Panc1 (cell line): ENCODE data around the gene SERPINB2. TPM values are rescaled to one million over a fixed set of nuclear protein-coding genes. Genes with fewer than 3 reads are reported as not detected.

ENCODE experiments used
- ATAC-seq: fragments of 200-7000 bp; cut with Tn5 transposase; 2 replicates; pipeline ENCODE4 v1.9.1; 2020; ENCODE audit warnings: mild to moderate bottlenecking, moderate library complexity
- BruUV-seq: library from RNA; stranded (reverse); fragments of 400-500 nt; replicated peaks from 2 replicates; lab custom pipeline; 2021; lab: Mats Ljungman, UMichigan
- CTCF ChIA-PET: fragments of 300-600 bp; sonication (Branson Sonifier 250); formaldehyde crosslinking; loops from one replicate; lab custom pipeline; 2022; ENCODE audit warnings: antibody characterized with exemption; lab: Charles Lee
- POLR2A ChIA-PET: fragments of 300-600 bp; sonication (Branson Sonifier 250); formaldehyde crosslinking; loops from one replicate; lab custom pipeline; 2022; ENCODE audit warnings: antibody characterized with exemption; lab: Charles Lee
- DNase-seq: peaks from one replicate; pipeline ENCODE4 v3.0.0-alpha.2; 2010; ENCODE audit warnings: low read depth, low spot score
- H3K27ac ChIP-seq: 2 replicates; pipeline ENCODE4 v1.5.1; 2011; ENCODE audit warnings: mild to moderate bottlenecking, low read length, inconsistent platforms
- H3K27me3 ChIP-seq: fragments of 200-500 bp; sonication (Bioruptor generic); 2 replicates; pipeline ENCODE4 v1.6.0; 2014; ENCODE audit warnings: low read length, inconsistent platforms; ENCODE audit not compliant: control insufficient read depth, insufficient read depth
- H3K36me3 ChIP-seq: fragments of 200-500 bp; sonication (Bioruptor generic); 2 replicates; pipeline ENCODE4 v1.5.1; 2014; ENCODE audit warnings: inconsistent platforms, mild to moderate bottlenecking, low read length, moderate library complexity; ENCODE audit not compliant: control insufficient read depth, insufficient read depth
- H3K4me1 ChIP-seq: 2 replicates; pipeline ENCODE4 v1.5.1; 2011; ENCODE audit warnings: inconsistent platforms, mild to moderate bottlenecking, low read length, moderate library complexity; ENCODE audit not compliant: control insufficient read depth, insufficient read depth
- H3K4me3 ChIP-seq, 2 experiments: 2 replicates each; pipeline ENCODE4 v1.5.1; 2011 to 2012; ENCODE audit warnings: low read depth in 2 of 2, low read length in 2 of 2, mild to moderate bottlenecking in 2 of 2, inconsistent platforms in 1 of 2, moderate library complexity in 1 of 2
- H3K9me3 ChIP-seq: fragments of 200-500 bp; sonication (Bioruptor generic); 2 replicates; pipeline ENCODE4 v1.5.1; 2014; ENCODE audit warnings: low read depth, mild to moderate bottlenecking, inconsistent platforms, low read length, moderate library complexity; ENCODE audit not compliant: control insufficient read depth, insufficient read depth
- CTCF ChIP-seq: fragments of 450-650 bp; IDR thresholded peaks from 2 replicates; pipeline ENCODE4 v1.5.1; 2017; ENCODE audit warnings: mild to moderate bottlenecking
- POLR2AphosphoS5 ChIP-seq: IDR thresholded peaks from 2 replicates; pipeline ENCODE4 v1.6.1; 2012; ENCODE audit warnings: mild to moderate bottlenecking, low read depth, low read length, moderate library complexity
- REST ChIP-seq, 2 experiments: IDR thresholded peaks; 2 replicates each; pipeline ENCODE4 v1.6.1; 2011 to 2012; ENCODE audit warnings: low read depth in 2 of 2, control low read depth in 1 of 2, low read length in 1 of 2, mild to moderate bottlenecking in 1 of 2, moderate library complexity in 1 of 2; ENCODE audit not compliant: insufficient read depth in 1 of 2
- SIN3A ChIP-seq: IDR thresholded peaks from 2 replicates; pipeline ENCODE4 v1.6.1; 2012; ENCODE audit warnings: low read depth, mild to moderate bottlenecking, low read length, moderate library complexity, borderline replicate concordance; ENCODE audit not compliant: insufficient read depth
- TCF7L2 ChIP-seq: IDR thresholded peaks from 2 replicates; pipeline ENCODE4 v1.6.1; 2011; ENCODE audit warnings: mild to moderate bottlenecking, low read depth, low read length, inconsistent platforms
- in situ Hi-C: cut with HindIII; loops from 2 replicates; pipeline ENCODE4 v1.10.0; 2016; ENCODE audit warnings: low sequenced_read_pairs, low pct_unique_long_range_greater_than_20kb
- intact Hi-C: fragments of 100-400 bp; cut with micrococcal nuclease; formaldehyde crosslinking; loops from one replicate; pipeline ENCODE4 v1.10.0; 2022; ENCODE audit not compliant: unreplicated experiment
- total RNA-seq: library from RNA; stranded (reverse); gene quantifications from one replicate; pipeline ENCODE4 v1.2.1, GENCODE V29; 2021; ENCODE audit not compliant: unreplicated experiment

Gene SERPINB2
- total RNA-seq, 1 experiment from 2014 or later: not detected

GRCh38 chr18:63868546-63868945, 19.0 kb upstream of the SERPINB2 start:
- CTCF ChIA-PET: no interaction called here
- BruUV-seq: no TSS peak
- H3K27ac ChIP-seq: no peak overlapping the region

GRCh38 chr18:63869374-63869773, 18.1 kb upstream of the SERPINB2 start:
- Histone ChIP-seq H3K36me3 (no peaks in the 10 kb centered on the region), H3K9me3 (no peaks in the 10 kb centered on the region), H3K27ac (no peak overlapping the region), H3K4me3 (no peak overlapping the region), H3K4me1 (no peaks in the 10 kb centered on the region), H3K27me3 (no peaks in the 10 kb centered on the region)
- in situ Hi-C loops (no loop called here), intact Hi-C loops (no loop called here)
- ATAC-seq: no peak
- ChIA-PET POLR2A (no interaction called here), CTCF (no interaction called here)
- no TSS peak for BruUV-seq
- no peak for DNase-seq
- TF ChIP-seq REST (IDR thresholded peaks at IDR 0.05; ENCODE audit: insufficient read depth in 1 of 2, low read depth in 2 of 2, low read length in 1 of 2): no peak

More at GRCh38 chr18:63868546-63868945, 19.0 kb upstream of the SERPINB2 start:
- no peak for TF ChIP-seq SIN3A
- no peak for TF ChIP-seq REST (IDR thresholded peaks at IDR 0.05; ENCODE audit: insufficient read depth in 1 of 2, low read depth in 2 of 2, low read length in 1 of 2)
- TF ChIP-seq POLR2AphosphoS5: no peak
- no peak for TF ChIP-seq CTCF
- TF ChIP-seq TCF7L2: no peak
- intact Hi-C loops: no loop called here
- in situ Hi-C loops: no loop called here
- no peaks in the 10 kb centered on the region for H3K36me3 ChIP-seq
- H3K9me3 ChIP-seq: no peaks in the 10 kb centered on the region
- no peaks in the 10 kb centered on the region for H3K27me3 ChIP-seq
- H3K4me1 ChIP-seq: no peaks in the 10 kb centered on the region
- POLR2A ChIA-PET: no interaction called here
- H3K4me3 ChIP-seq: no peak overlapping the region
- ATAC-seq (no peak), DNase-seq (no peak)
